B cell (primary cell): ENCODE results near the gene DNASE1.

Source experiments
- EZH2 ChIP-seq: IDR thresholded peaks from 2 replicates; pipeline ENCODE4 v1.6.1; 2012; ENCODE audit warnings: borderline replicate concordance, low read depth, mild to moderate bottlenecking, moderate library complexity, low read length; ENCODE audit not compliant: insufficient read depth, poor library complexity, severe bottlenecking
- TF ChIP-seq, protein P1 (sequence below): fragments of 200-600 bp; IDR thresholded peaks from one replicate; pipeline ENCODE4 v1.8.0; 2022; ENCODE audit warnings: antibody characterized with exemption, mild to moderate bottlenecking

DNA sequence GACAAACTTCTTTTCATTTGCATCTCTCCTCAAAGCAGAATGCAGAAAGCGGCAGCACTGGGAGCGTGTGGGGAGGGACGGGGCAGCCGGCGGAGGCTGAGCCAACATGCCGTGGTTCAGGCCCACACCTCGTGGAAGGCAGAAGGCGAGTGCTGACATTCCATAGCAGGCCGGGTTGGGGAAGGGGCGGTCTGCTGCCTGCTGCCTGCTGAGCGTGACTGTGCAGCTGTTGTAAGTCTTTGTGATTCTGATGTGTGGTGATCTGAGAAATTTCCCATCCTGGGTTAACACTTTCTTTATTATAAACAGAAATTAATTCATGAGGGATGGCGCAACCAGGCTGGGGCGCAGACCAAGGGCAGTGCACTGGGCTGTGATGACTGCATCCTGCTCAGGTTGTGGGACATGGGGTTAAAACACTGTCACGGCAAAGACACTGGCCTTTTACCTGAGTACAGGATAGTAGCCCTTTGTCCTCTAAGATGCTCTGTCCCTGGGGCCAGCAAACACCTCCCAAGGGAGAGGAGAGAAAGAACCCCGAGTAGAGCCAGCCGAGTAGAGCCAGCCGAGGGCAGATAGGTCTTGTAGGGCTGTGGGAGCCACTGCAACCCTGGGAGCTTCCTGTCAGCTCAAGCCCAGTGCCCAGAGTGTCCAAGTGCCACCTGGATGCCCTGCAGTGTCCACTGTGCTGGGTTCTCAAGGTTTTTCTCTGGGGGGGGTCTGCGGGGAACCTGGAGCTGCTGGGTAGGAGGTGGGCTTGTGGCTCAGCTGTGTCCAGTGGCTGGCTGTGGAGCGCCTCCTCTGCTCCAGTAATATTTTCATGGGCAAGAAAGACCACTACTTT is 8.8 kb upstream of the DNASE1 start:
- TF ChIP-seq, protein P1, sequence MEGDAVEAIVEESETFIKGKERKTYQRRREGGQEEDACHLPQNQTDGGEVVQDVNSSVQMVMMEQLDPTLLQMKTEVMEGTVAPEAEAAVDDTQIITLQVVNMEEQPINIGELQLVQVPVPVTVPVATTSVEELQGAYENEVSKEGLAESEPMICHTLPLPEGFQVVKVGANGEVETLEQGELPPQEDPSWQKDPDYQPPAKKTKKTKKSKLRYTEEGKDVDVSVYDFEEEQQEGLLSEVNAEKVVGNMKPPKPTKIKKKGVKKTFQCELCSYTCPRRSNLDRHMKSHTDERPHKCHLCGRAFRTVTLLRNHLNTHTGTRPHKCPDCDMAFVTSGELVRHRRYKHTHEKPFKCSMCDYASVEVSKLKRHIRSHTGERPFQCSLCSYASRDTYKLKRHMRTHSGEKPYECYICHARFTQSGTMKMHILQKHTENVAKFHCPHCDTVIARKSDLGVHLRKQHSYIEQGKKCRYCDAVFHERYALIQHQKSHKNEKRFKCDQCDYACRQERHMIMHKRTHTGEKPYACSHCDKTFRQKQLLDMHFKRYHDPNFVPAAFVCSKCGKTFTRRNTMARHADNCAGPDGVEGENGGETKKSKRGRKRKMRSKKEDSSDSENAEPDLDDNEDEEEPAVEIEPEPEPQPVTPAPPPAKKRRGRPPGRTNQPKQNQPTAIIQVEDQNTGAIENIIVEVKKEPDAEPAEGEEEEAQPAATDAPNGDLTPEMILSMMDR: no peak
- TF ChIP-seq EZH2: no peak
